PC-3 (cell line): Measurements from ENCODE around the gene TADA2A.

Experiments
- CTCF ChIP-seq: fragments of 300-600 bp; sonication (generic); conservative IDR thresholded peaks from 2 replicates; pipeline ENCODE4 v1.5.1; 2017; ENCODE audit warnings: antibody characterized with exemption, low read depth, mild to moderate bottlenecking, low read length
- EZH2 ChIP-seq: fragments of 300-600 bp; sonication (generic); IDR thresholded peaks from one replicate; pipeline ENCODE4 v1.6.1; 2017; ENCODE audit warnings: antibody characterized with exemption, mild to moderate bottlenecking, low read length; ENCODE audit not compliant: unreplicated experiment

GRCh38 chr17:37463039-37463438 lies 56.4 kb downstream of the TADA2A start:
- TF ChIP-seq EZH2, result no peak
- no peak for TF ChIP-seq CTCF
